ENCODE data around the gene MYBPH. TPM values are rescaled to one million over a fixed set of nuclear protein-coding genes. Genes with fewer than 3 reads are reported as not detected.

Gene MYBPH
- total RNA-seq, 1 experiment from 2014 or later: not detected

DNA sequence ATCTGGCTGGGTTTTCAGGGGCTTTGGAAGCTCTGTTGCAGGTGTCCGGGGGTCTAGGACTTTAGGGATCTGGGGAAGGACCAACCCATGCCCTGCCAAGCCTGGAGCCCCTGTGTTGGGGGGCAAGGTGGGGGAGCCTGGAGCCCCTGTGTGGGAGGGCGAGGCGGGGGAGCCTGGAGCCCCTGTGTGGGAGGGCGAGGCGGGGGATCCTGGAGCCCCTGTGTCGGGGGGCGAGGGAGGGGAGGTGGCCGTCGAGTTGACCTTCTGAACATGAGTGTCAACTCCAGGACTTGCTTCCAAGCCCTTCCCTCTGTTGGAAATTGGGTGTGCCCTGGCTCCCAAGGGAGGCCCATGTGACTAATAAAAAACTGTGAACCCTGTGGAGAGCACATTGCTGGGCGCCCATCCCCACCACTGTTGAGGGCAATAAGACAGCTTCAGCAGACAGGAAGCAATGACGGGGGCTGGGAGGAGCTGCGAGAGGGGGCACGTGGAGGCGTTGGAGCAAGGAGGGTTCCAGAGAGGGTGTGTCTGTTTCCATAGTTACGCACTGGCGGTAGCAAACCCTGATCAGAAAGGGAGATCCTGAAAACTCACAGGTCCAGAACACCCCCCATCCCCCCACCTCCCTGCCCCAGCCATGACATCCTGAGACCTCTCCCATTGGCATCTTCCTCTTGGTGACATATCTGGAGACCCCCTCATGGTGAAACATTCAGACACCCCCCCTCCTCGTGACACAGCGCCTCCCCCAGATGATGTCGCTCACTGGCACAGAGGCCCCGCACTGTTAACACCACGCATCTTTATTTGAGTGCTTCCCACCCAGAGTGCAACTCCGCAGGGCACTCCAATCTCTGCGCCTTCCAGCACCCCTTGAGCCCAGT is 8.4 kb downstream of the MYBPH start:
- H3K4me3 Mint-ChIP-seq (ENCODE audit: unreplicated experiment): no peak overlapping the region
- H3K27ac Mint-ChIP-seq (ENCODE audit: low read depth, unreplicated experiment): no peak overlapping the region
- TF ChIP-seq, protein P1, sequence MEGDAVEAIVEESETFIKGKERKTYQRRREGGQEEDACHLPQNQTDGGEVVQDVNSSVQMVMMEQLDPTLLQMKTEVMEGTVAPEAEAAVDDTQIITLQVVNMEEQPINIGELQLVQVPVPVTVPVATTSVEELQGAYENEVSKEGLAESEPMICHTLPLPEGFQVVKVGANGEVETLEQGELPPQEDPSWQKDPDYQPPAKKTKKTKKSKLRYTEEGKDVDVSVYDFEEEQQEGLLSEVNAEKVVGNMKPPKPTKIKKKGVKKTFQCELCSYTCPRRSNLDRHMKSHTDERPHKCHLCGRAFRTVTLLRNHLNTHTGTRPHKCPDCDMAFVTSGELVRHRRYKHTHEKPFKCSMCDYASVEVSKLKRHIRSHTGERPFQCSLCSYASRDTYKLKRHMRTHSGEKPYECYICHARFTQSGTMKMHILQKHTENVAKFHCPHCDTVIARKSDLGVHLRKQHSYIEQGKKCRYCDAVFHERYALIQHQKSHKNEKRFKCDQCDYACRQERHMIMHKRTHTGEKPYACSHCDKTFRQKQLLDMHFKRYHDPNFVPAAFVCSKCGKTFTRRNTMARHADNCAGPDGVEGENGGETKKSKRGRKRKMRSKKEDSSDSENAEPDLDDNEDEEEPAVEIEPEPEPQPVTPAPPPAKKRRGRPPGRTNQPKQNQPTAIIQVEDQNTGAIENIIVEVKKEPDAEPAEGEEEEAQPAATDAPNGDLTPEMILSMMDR (IDR thresholded peaks at IDR 0.05; ENCODE audit: unreplicated experiment): no peak
- no TSS peak for BruUV-seq (replicated peaks)
- H3K36me3 Mint-ChIP-seq (ENCODE audit: insufficient read depth, unreplicated experiment): no peaks in the 10 kb centered on the region
- POLR2A ChIA-PET: no interaction called here
- H3K4me1 Mint-ChIP-seq (ENCODE audit: insufficient read depth, unreplicated experiment): peaks cover 5% of the 10 kb centered on the region
- H3K9me3 Mint-ChIP-seq (ENCODE audit: unreplicated experiment): no peaks in the 10 kb centered on the region
- H3K27me3 Mint-ChIP-seq (ENCODE audit: insufficient read depth, unreplicated experiment): peaks cover 12% of the 10 kb centered on the region
- CTCF ChIA-PET: interaction anchor here (0.5 to 15.6 kb wide), 4 partner anchors 49 to 661 kb away, joined by 3 to 334 read pairs (median 5); no protein-coding TSS in a partner anchor
- DNase-seq (ENCODE audit: unreplicated experiment): no peak
- intact Hi-C loops (cut with micrococcal nuclease): no loop called here

DNA sequence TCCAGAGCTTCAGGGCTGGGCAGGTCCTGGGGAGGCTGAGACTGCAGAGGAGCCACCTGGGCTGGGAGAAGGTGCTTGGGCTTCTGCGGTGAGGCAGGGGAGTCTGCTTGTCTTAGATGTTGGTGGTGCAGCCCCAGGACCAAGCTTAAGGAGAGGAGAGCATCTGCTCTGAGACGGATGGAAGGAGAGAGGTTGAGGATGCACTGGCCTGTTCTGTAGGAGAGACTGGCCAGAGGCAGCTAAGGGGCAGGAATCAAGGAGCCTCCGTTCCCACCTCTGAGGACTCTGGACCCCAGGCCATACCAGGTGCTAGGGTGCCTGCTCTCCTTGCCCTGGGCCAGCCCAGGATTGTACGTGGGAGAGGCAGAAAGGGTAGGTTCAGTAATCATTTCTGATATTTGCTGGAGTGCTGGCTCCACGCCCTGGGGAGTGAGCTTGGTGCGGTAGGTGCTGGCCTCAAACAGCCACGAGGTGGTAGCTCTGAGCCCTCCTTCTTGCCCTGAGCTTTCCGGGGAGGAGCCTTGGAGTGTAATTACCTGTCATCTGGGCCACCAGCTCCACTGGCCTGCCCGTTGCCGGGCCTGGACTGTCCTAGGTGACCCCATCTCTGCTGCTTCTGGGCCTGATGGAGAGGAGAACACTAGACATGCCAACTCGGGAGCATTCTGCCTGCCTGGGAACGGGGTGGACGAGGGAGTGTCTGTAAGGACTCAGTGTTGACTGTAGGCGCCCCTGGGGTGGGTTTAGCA is 9.3 kb downstream of the MYBPH start:
- Mint-ChIP-seq H3K9me3 (ENCODE audit: unreplicated experiment) (no peaks in the 10 kb centered on the region), H3K27me3 (ENCODE audit: insufficient read depth, unreplicated experiment) (peaks cover 14% of the 10 kb centered on the region), H3K4me1 (ENCODE audit: insufficient read depth, unreplicated experiment) (peaks cover 5% of the 10 kb centered on the region), H3K36me3 (ENCODE audit: insufficient read depth, unreplicated experiment) (no peaks in the 10 kb centered on the region), H3K4me3 (ENCODE audit: unreplicated experiment) (no peak overlapping the region), H3K27ac (ENCODE audit: low read depth, unreplicated experiment) (no peak overlapping the region)
- intact Hi-C loops (cut with micrococcal nuclease): no loop called here
- TF ChIP-seq, protein P1 (IDR thresholded peaks at IDR 0.05; ENCODE audit: unreplicated experiment): no peak
- no TSS peak for BruUV-seq (replicated peaks)
- POLR2A ChIA-PET: no interaction called here
- CTCF ChIA-PET: interaction anchor here (1.2 to 15.6 kb wide), 4 partner anchors 33 to 122 kb away, joined by 5 to 334 read pairs (median 6); no protein-coding TSS in a partner anchor
- peak; percentile 72 for DNase-seq (ENCODE audit: unreplicated experiment)

DNA sequence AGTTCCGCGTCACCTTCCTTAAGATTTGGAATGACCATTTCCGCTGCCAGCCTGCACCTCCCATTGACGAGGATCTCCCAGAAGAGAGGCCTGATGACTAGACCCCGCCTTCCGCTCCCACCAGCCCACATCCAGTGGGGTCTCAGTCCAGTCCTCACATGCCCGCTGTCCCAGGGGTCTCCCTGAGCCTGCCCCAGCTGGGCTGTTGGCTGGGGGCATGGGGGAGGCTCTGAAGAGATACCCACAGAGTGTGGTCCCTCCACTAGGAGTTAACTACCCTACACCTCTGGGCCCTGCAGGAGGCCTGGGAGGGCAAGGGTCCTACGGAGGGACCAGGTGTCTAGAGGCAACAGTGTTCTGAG is 9.8 kb downstream of the MYBPH start:
- Mint-ChIP-seq H3K9me3 (ENCODE audit: unreplicated experiment) (no peaks in the 10 kb centered on the region), H3K36me3 (ENCODE audit: insufficient read depth, unreplicated experiment) (no peaks in the 10 kb centered on the region), H3K27me3 (ENCODE audit: insufficient read depth, unreplicated experiment) (peaks cover 14% of the 10 kb centered on the region), H3K27ac (ENCODE audit: low read depth, unreplicated experiment) (no peak overlapping the region), H3K4me3 (ENCODE audit: unreplicated experiment) (no peak overlapping the region), H3K4me1 (ENCODE audit: insufficient read depth, unreplicated experiment) (peaks cover 5% of the 10 kb centered on the region)
- TF ChIP-seq, protein P1 (IDR thresholded peaks at IDR 0.05; ENCODE audit: unreplicated experiment): no peak
- BruUV-seq (replicated peaks): no TSS peak
- DNase-seq (ENCODE audit: unreplicated experiment): no peak
- CTCF ChIA-PET: interaction anchor here (1.2 to 15.6 kb wide), 5 partner anchors 11 to 121 kb away, joined by 4 to 334 read pairs (median 5); no protein-coding TSS in a partner anchor
- POLR2A ChIA-PET: no interaction called here
- intact Hi-C loops (cut with micrococcal nuclease): no loop called here
